ENCODE measurements around the gene ADAMTS2.

The ADAMTS2 gene

DNA sequence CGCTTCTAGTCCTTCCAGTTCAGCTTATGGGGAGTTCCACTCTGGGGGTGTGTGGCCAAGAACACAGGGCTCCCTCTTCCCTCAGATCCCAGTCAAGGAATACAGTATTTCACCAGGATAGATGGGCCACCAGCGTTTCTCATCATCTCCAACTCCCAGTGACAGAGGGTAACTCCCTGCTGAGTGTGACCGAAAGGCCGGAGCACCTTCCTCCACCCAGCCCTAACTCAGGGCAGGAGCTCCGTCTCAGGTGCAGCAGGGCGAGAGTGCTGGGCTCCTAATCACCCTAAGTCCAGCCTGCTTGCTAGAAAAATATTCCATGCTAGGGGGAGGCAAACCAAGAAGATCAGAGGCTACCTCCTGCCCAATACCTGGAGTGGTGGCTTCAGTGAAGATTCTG, 102.6 kb downstream of the ADAMTS2 start:
- Histone ChIP-seq H2AFZ (ENCODE audit: low read length) (no peak overlapping the region), H3K9me2 (ENCODE audit: low read depth, low read length) (no peaks in the 10 kb centered on the region), H3F3A (ENCODE audit: insufficient read depth, low read length) (no peaks in the 10 kb centered on the region), H4K20me1 (ENCODE audit: insufficient read depth, low read length) (no peaks in the 10 kb centered on the region), H3K4me1 (ENCODE audit: insufficient read depth, low read length, severe bottlenecking) (no peaks in the 10 kb centered on the region), H3K9ac (ENCODE audit: low read length) (no peak overlapping the region), H3K79me2 (ENCODE audit: insufficient read depth, low read length) (no peaks in the 10 kb centered on the region), H3K27me3 (ENCODE audit: insufficient read depth, low read length) (no peaks in the 10 kb centered on the region), H3K9me3 (ENCODE audit: low read length) (peaks cover 5% of the 10 kb centered on the region; the same call in 1 of the 2 replicates), H3K27ac (ENCODE audit: low read depth, low read length, poor library complexity, severe bottlenecking) (no peak overlapping the region), H3K4me3 (ENCODE audit: low read depth, low read length, poor library complexity, severe bottlenecking) (no peak overlapping the region), H3K36me3 (ENCODE audit: insufficient read depth, low read length) (no peaks in the 10 kb centered on the region), H3K4me2 (ENCODE audit: low read length) (no peak overlapping the region)
- TF ChIP-seq EZH2 (IDR thresholded peaks at IDR 0.05; ENCODE audit: borderline replicate concordance, low read length): no peak
- TF ChIP-seq CTCF (IDR thresholded peaks at IDR 0.05; ENCODE audit: low read length): no peak

- Histone ChIP-seq H3K79me2 (ENCODE audit: insufficient read depth, low read length) (no peaks in the 10 kb centered on the region), H3K9me2 (ENCODE audit: low read depth, low read length) (no peaks in the 10 kb centered on the region), H3K9ac (ENCODE audit: low read length) (no peak overlapping the region), H3K4me2 (ENCODE audit: low read length) (no peak overlapping the region), H3K9me3 (ENCODE audit: low read length) (peaks cover 5% of the 10 kb centered on the region; the same call in 1 of the 2 replicates), H4K20me1 (ENCODE audit: insufficient read depth, low read length) (no peaks in the 10 kb centered on the region), H3K36me3 (ENCODE audit: insufficient read depth, low read length) (no peaks in the 10 kb centered on the region), H2AFZ (ENCODE audit: low read length) (no peak overlapping the region), H3K27me3 (ENCODE audit: insufficient read depth, low read length) (no peaks in the 10 kb centered on the region), H3K27ac (ENCODE audit: low read depth, low read length, poor library complexity, severe bottlenecking) (no peak overlapping the region), H3K4me3 (ENCODE audit: low read depth, low read length, poor library complexity, severe bottlenecking) (no peak overlapping the region), H3F3A (ENCODE audit: insufficient read depth, low read length) (no peaks in the 10 kb centered on the region), H3K4me1 (ENCODE audit: insufficient read depth, low read length, severe bottlenecking) (no peaks in the 10 kb centered on the region)
- no peak for TF ChIP-seq EZH2 (IDR thresholded peaks at IDR 0.05; ENCODE audit: borderline replicate concordance, low read length)
- TF ChIP-seq CTCF (IDR thresholded peaks at IDR 0.05; ENCODE audit: low read length): no peak
Measured at GRCh38 chr5:179241764-179242370, 103.4 kb downstream of the ADAMTS2 start.

GRCh38 chr5:179241175-179241574, 104.1 kb downstream of the ADAMTS2 start:
- no peak overlapping the region for H2AFZ ChIP-seq (ENCODE audit: low read length)
- H3K9me3 ChIP-seq (ENCODE audit: low read length): peaks cover 2% of the 10 kb centered on the region; the same call in 1 of the 2 replicates
- no peaks in the 10 kb centered on the region for H4K20me1 ChIP-seq (ENCODE audit: insufficient read depth, low read length)
- H3K4me3 ChIP-seq (ENCODE audit: low read depth, low read length, poor library complexity, severe bottlenecking): no peak overlapping the region
- no peaks in the 10 kb centered on the region for H3F3A ChIP-seq (ENCODE audit: insufficient read depth, low read length)
- no peaks in the 10 kb centered on the region for H3K36me3 ChIP-seq (ENCODE audit: insufficient read depth, low read length)
- H3K9me2 ChIP-seq (ENCODE audit: low read depth, low read length): no peaks in the 10 kb centered on the region
- TF ChIP-seq EZH2 (IDR thresholded peaks at IDR 0.05; ENCODE audit: borderline replicate concordance, low read length): no peak
- TF ChIP-seq CTCF (IDR thresholded peaks at IDR 0.05; ENCODE audit: low read length): no peak
- no peak overlapping the region for H3K4me2 ChIP-seq (ENCODE audit: low read length)
- H3K79me2 ChIP-seq (ENCODE audit: insufficient read depth, low read length): no peaks in the 10 kb centered on the region
- no peaks in the 10 kb centered on the region for H3K27me3 ChIP-seq (ENCODE audit: insufficient read depth, low read length)
- no peak overlapping the region for H3K27ac ChIP-seq (ENCODE audit: low read depth, low read length, poor library complexity, severe bottlenecking)
- no peak overlapping the region for H3K9ac ChIP-seq (ENCODE audit: low read length)
- H3K4me1 ChIP-seq (ENCODE audit: insufficient read depth, low read length, severe bottlenecking): no peaks in the 10 kb centered on the region

Data from OCI-LY1 (cell line).